Endothelial cell of umbilical vein (primary cell): Measurements from ENCODE around the gene SCAANT1. TPM values are rescaled to one million over a fixed set of nuclear protein-coding genes. Genes with fewer than 3 reads are reported as not detected.

Experiments used
- BruUV-seq: library from RNA; stranded (reverse); fragments of 400-500 nt; replicated peaks from 2 replicates; lab custom pipeline; 2021; lab: Mats Ljungman, UMichigan
- CTCF ChIA-PET: fragments of 300-600, 350-600 bp; sonication (Branson Sonifier 250); formaldehyde crosslinking; loops from one replicate; lab custom pipeline; 2021; ENCODE audit warnings: antibody characterized with exemption, inconsistent platforms; lab: Charles Lee
- POLR2A ChIA-PET: fragments of 300-600, 350-600 bp; sonication (Branson Sonifier 250); formaldehyde crosslinking; loops from one replicate; lab custom pipeline; 2021; ENCODE audit warnings: antibody characterized with exemption, inconsistent platforms; lab: Charles Lee
- DNase-seq: peaks from one replicate; pipeline ENCODE4 v3.0.0-alpha.2; 2011; ENCODE audit warnings: low read depth, low spot score
- FAIRE-seq: peaks from 2 replicates; lab custom pipeline; 2011; peaks lifted over from hg19 to GRCh38; lab: Jason Lieb, UNC
- H2AFZ ChIP-seq: 2 replicates; pipeline ENCODE4 v1.6.0; 2012; ENCODE audit warnings: low read depth, low read length, control low read depth, inconsistent platforms
- H3K27ac ChIP-seq: 2 replicates; pipeline ENCODE4 v1.5.1; 2011; ENCODE audit warnings: low read depth, mild to moderate bottlenecking, control low read depth, low read length, moderate library complexity; ENCODE audit not compliant: insufficient read depth
- H3K27me3 ChIP-seq, 2 experiments: 2 replicates each; pipeline versions ENCODE4 v1.6.0 to v1.6.1; 2011; ENCODE audit warnings: low read length in 2 of 2, mixed read lengths in 1 of 2; ENCODE audit not compliant: control insufficient read depth in 2 of 2, insufficient read depth in 2 of 2
- H3K36me3 ChIP-seq, 2 experiments: 2 replicates in 1 of 2; 3 replicates in 1 of 2; pipeline ENCODE4 v1.5.1; 2011; ENCODE audit warnings: low read length in 2 of 2, mild to moderate bottlenecking in 1 of 2, moderate library complexity in 1 of 2; ENCODE audit not compliant: control insufficient read depth in 2 of 2, insufficient read depth in 2 of 2; ENCODE audit errors: extremely low read depth in 1 of 2
- H3K4me1 ChIP-seq: 3 replicates; pipeline ENCODE4 v1.5.1; 2011; ENCODE audit warnings: mild to moderate bottlenecking, low read length; ENCODE audit not compliant: control insufficient read depth, insufficient read depth; ENCODE audit errors: extremely low read depth
- H3K4me2 ChIP-seq: 2 replicates; pipeline ENCODE4 v1.6.1; 2011; ENCODE audit warnings: low read length, control low read depth, mixed read lengths; ENCODE audit not compliant: insufficient read depth
- H3K4me3 ChIP-seq, 3 experiments: fragments of 200-600 bp in 1 of 3; sonication (generic), shearing (Covaris generic) in 1 of 3; replicated peaks in 1 of 3; 2 replicates each; pipeline ENCODE4 v1.5.1; 2011 to 2016; ENCODE audit warnings: control low read depth in 3 of 3, low read length in 3 of 3, mild to moderate bottlenecking in 2 of 3, inconsistent platforms in 1 of 3, low read depth in 1 of 3, moderate library complexity in 1 of 3; ENCODE audit not compliant: insufficient read depth in 1 of 3
- H3K79me2 ChIP-seq: 2 replicates; pipeline ENCODE4 v1.6.0; 2012; ENCODE audit warnings: low read length, inconsistent platforms; ENCODE audit not compliant: control insufficient read depth, insufficient read depth
- H3K9ac ChIP-seq: replicated peaks from 2 replicates; pipeline ENCODE3; 2011; ENCODE audit warnings: low read length, control low read depth; ENCODE audit not compliant: insufficient read depth; ENCODE audit errors: extremely low read depth
- H3K9me1 ChIP-seq: replicated peaks from 3 replicates; pipeline ENCODE4 v1.6.0; 2011; ENCODE audit warnings: mild to moderate bottlenecking, low read length; ENCODE audit not compliant: control insufficient read depth, insufficient read depth; ENCODE audit errors: extremely low read depth
- H3K9me3 ChIP-seq: replicated peaks from 2 replicates; pipeline ENCODE4 v1.5.1; 2012; ENCODE audit warnings: low read length, inconsistent platforms; ENCODE audit not compliant: control insufficient read depth, insufficient read depth
- H4K20me1 ChIP-seq: replicated peaks from 2 replicates; pipeline ENCODE3; 2011; ENCODE audit warnings: mild to moderate bottlenecking, low read length; ENCODE audit not compliant: control insufficient read depth, insufficient read depth; ENCODE audit errors: extremely low read depth
- CTCF ChIP-seq, 2 donors: IDR thresholded peaks; 1 replicate in 1 of 2; 2 replicates in 1 of 2; pipeline ENCODE4 v1.5.1; 2011; ENCODE audit warnings: low read length in 2 of 2, mild to moderate bottlenecking in 2 of 2, moderate library complexity in 2 of 2, control low read depth in 1 of 2, inconsistent platforms in 1 of 2, low read depth in 1 of 2; ENCODE audit not compliant: insufficient read depth in 1 of 2; ENCODE audit errors: extremely low read depth in 1 of 2
- FOS ChIP-seq: IDR thresholded peaks from 2 replicates; pipeline ENCODE4 v1.6.1; 2011; ENCODE audit warnings: mild to moderate bottlenecking, low read length, moderate library complexity, borderline replicate concordance; ENCODE audit not compliant: insufficient read depth
- GATA2 ChIP-seq: IDR thresholded peaks from 2 replicates; pipeline ENCODE4 v1.7.0; 2011; ENCODE audit warnings: low read depth, mild to moderate bottlenecking, moderate library complexity, mixed read lengths, low read length; ENCODE audit not compliant: insufficient read length, insufficient read depth
- MAX ChIP-seq: IDR thresholded peaks from 2 replicates; pipeline ENCODE4 v1.6.1; 2011; ENCODE audit not compliant: insufficient read depth, insufficient read length
- MYC ChIP-seq: IDR thresholded peaks from one replicate; pipeline ENCODE4 v1.6.1; 2011; ENCODE audit warnings: mild to moderate bottlenecking, low read depth, low read length
- POLR2A ChIP-seq: IDR thresholded peaks from 2 replicates; pipeline ENCODE4 v1.6.1; 2012; ENCODE audit warnings: low read depth, mild to moderate bottlenecking, control low read depth, low read length
- dilution Hi-C: fragments of 300-500 bp; cut with MboI; formaldehyde crosslinking; loops from one replicate; pipeline ENCODE4 v1.15.0; 2019; ENCODE audit warnings: low sequenced_read_pairs; ENCODE audit not compliant: extremely low pct_ligation_motif_present
- intact Hi-C: fragments of 100-400 bp; cut with micrococcal nuclease; formaldehyde crosslinking; loops from one replicate; pipeline ENCODE4 v1.10.0; 2022
- polyA plus RNA-seq, 4 experiments: library from polyadenylated mRNA; depleted of rRNA in 3 of 4; stranded (reverse) in 3 of 4; unstranded in 1 of 4; fragments of >200 nt; gene quantifications; 2 replicates each; pipeline versions ENCODE4 v1.2.1 to v1.2.3, GENCODE V29; 2011 to 2012; ENCODE audit warnings: missing spikeins in 1 of 4
- total RNA-seq: library from RNA; stranded (reverse); gene quantifications from 2 replicates; pipeline ENCODE4 v1.2.3, GENCODE V29; 2021

Gene SCAANT1
- total and polyA plus RNA-seq, 2 donors (not counting 3 experiments of a cell fraction or from before 2014, with no cell fraction given) = not detected

GRCh38 chr3:63911509-63911872 lies 692 bp downstream of the SCAANT1 start:
- dilution Hi-C loops (no loop called here), intact Hi-C loops (loop anchor here (5.0 kb wide), 2 partner anchors 51 to 89 kb away; no protein-coding TSS in a partner anchor)
- peaks cover 21% of the 10 kb centered on the region for H3K79me2 ChIP-seq

More at GRCh38 chr3:63911509-63911872, 692 bp downstream of the SCAANT1 start:
- H3K9ac ChIP-seq = peak overlapping the region; percentile 85
- H3K27me3 ChIP-seq = no peaks in the 10 kb centered on the region
- POLR2A ChIA-PET = no interaction called here
- no peaks in the 10 kb centered on the region for H4K20me1 ChIP-seq
- peaks cover 0 to 2% of the 10 kb centered on the region in 2 experiments for H3K36me3 ChIP-seq
- no peaks in the 10 kb centered on the region for H3K9me3 ChIP-seq
- H3K9me1 ChIP-seq = no peaks in the 10 kb centered on the region
- H3K4me1 ChIP-seq = peaks cover 24% of the 10 kb centered on the region
- FAIRE-seq (no peak), DNase-seq (no peak)
- TF ChIP-seq CTCF (IDR thresholded peaks at IDR 0.05; ENCODE audit: extremely low read depth in 1 of 2, insufficient read depth in 1 of 2, low read depth in 1 of 2, low read length in 2 of 2) = no peak
- TF ChIP-seq POLR2A = no peak
- no peak for TF ChIP-seq FOS
- TF ChIP-seq MAX = no peak
- no peak for TF ChIP-seq GATA2
- no peak for TF ChIP-seq MYC
- peak overlapping the region; percentile 74 to 85 (median 79) for H3K4me3 ChIP-seq
- peak overlapping the region; percentile 92 for H3K4me2 ChIP-seq
- H3K27ac ChIP-seq = peak overlapping the region; percentile 85
- CTCF ChIA-PET = interaction anchor here (1.0 to 3.0 kb wide), 6 partner anchors 9 to 50 kb away, joined by 3 to 8 read pairs (median 4); no protein-coding TSS in a partner anchor
- BruUV-seq = TSS peak; percentile 56
- H2AFZ ChIP-seq = peak overlapping the region; percentile 80
